OCI-LY3 (cell line): ENCODE results near the gene KCNS1.

Source experiments
- EZH2phosphoT487 ChIP-seq: fragments of 200-600 bp; shearing (Covaris generic); IDR thresholded peaks from 2 replicates; pipeline ENCODE4 v1.6.1; 2018; ENCODE audit warnings: antibody characterized with exemption, mixed run types, low read depth
- TF ChIP-seq, protein P1 (sequence below): fragments of 200-600, 300-600 bp; sonication (generic); IDR thresholded peaks from 2 replicates; pipeline ENCODE4 v1.5.1; 2014; ENCODE audit warnings: antibody characterized with exemption, low read length, low read depth

DNA sequence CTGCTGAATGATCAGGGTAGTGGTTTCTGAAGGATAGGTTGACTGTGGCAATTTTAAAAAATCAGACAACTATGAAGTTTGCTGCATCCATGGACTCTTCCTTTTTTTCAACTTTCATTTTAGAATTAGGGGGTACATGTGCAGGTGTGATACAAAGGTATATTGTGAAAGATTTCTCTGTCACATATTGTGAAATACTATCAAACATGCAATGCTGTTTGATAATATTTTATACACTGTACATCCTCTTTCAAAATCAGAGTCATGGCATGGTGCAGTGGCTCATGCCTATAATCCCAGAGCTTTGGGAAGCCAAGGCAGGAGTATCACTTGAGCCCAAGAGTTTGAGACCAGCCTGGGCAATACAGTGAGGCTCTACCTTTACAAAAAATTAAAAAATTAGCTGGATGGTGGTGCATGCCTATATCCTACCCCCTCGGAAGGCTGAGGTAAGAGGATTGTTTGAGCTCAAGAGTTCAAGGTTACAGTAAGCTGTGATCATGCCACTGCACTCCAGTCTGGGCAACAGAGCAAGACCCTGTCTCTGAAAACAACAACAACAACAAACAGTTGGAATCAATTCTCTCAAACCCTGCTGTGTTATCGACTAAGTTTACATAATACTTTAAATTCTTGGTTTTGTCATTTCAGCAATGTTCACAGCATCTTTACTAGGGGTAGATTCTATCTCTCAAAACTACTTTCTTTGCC, 18.8 kb upstream of the KCNS1 start:
- TF ChIP-seq, protein P1, sequence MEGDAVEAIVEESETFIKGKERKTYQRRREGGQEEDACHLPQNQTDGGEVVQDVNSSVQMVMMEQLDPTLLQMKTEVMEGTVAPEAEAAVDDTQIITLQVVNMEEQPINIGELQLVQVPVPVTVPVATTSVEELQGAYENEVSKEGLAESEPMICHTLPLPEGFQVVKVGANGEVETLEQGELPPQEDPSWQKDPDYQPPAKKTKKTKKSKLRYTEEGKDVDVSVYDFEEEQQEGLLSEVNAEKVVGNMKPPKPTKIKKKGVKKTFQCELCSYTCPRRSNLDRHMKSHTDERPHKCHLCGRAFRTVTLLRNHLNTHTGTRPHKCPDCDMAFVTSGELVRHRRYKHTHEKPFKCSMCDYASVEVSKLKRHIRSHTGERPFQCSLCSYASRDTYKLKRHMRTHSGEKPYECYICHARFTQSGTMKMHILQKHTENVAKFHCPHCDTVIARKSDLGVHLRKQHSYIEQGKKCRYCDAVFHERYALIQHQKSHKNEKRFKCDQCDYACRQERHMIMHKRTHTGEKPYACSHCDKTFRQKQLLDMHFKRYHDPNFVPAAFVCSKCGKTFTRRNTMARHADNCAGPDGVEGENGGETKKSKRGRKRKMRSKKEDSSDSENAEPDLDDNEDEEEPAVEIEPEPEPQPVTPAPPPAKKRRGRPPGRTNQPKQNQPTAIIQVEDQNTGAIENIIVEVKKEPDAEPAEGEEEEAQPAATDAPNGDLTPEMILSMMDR, result no peak
- TF ChIP-seq EZH2phosphoT487, result no peak
